HL-60 (cell line): ENCODE data around the gene DENND5A.
"Not testable (repeated sequence)": the region's sequence is repeated elsewhere in the genome, so short reads cannot be mapped to it uniquely, and the experiment has no call there.

Experiments
- CTCF ChIP-seq: IDR thresholded peaks from one replicate; pipeline ENCODE4 v1.5.1; 2011; ENCODE audit warnings: low read length, control low read depth, inconsistent platforms; ENCODE audit not compliant: insufficient read depth
- POLR2AphosphoS5 ChIP-seq: IDR thresholded peaks from 2 replicates; pipeline ENCODE4 v1.6.1; 2012; ENCODE audit warnings: low read depth
- REST ChIP-seq: IDR thresholded peaks from 2 replicates; pipeline ENCODE4 v1.6.1; 2012; ENCODE audit warnings: low read depth; ENCODE audit not compliant: insufficient replicate concordance
- SPI1 ChIP-seq: IDR thresholded peaks from 2 replicates; pipeline ENCODE4 v1.6.1; 2012; ENCODE audit warnings: low read depth, mild to moderate bottlenecking, borderline replicate concordance

GRCh38 chr11:9188860-9189259 lies 76.3 kb downstream of the DENND5A start:
- not testable (repeated sequence) for TF ChIP-seq SPI1, CTCF, POLR2AphosphoS5, REST
